C4-2B (cell line): Measurements from ENCODE around the gene ZNF695.

Source experiments
- ZFX ChIP-seq: fragments of 450-650 bp; IDR thresholded peaks from 2 replicates; pipeline ENCODE4 v1.6.1; 2017
- TF ChIP-seq, protein P1 (sequence below): fragments of 450-650 bp; conservative IDR thresholded peaks from 2 replicates; pipeline ENCODE4 v1.5.1; 2017; ENCODE audit warnings: mild to moderate bottlenecking

DNA sequence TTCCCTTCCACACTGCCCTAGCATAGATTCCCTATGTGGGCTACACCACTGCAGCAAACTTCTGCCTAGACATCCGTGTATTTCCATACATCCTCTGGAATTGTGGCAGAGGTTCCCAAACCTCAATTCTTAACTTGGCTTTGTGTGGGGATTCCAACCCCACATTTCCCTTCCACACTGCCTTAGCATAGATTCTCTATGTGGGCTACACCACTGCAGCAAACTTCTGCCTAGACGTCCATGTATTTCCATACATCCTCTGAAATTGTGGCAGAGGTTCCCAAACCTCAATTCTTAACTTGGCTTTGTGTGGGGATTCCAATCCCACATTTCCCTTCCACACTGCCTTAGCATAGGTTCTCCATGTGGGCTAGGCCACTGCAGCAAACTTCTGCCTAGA, 39.4 kb upstream of the ZNF695 start:
- TF ChIP-seq, protein P1, sequence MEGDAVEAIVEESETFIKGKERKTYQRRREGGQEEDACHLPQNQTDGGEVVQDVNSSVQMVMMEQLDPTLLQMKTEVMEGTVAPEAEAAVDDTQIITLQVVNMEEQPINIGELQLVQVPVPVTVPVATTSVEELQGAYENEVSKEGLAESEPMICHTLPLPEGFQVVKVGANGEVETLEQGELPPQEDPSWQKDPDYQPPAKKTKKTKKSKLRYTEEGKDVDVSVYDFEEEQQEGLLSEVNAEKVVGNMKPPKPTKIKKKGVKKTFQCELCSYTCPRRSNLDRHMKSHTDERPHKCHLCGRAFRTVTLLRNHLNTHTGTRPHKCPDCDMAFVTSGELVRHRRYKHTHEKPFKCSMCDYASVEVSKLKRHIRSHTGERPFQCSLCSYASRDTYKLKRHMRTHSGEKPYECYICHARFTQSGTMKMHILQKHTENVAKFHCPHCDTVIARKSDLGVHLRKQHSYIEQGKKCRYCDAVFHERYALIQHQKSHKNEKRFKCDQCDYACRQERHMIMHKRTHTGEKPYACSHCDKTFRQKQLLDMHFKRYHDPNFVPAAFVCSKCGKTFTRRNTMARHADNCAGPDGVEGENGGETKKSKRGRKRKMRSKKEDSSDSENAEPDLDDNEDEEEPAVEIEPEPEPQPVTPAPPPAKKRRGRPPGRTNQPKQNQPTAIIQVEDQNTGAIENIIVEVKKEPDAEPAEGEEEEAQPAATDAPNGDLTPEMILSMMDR = no peak
- no peak for TF ChIP-seq ZFX
